GM19372 (cell line): Measurements from ENCODE around the gene SYT7.

Source experiments
- ATAC-seq: cut with Tn5 transposase; IDR thresholded peaks from one replicate; pipeline ENCODE4 v1.9.1; 2021; ENCODE audit warnings: mild to moderate bottlenecking, low read depth, moderate library complexity; ENCODE audit not compliant: unreplicated experiment

SYT7 gene

DNA sequence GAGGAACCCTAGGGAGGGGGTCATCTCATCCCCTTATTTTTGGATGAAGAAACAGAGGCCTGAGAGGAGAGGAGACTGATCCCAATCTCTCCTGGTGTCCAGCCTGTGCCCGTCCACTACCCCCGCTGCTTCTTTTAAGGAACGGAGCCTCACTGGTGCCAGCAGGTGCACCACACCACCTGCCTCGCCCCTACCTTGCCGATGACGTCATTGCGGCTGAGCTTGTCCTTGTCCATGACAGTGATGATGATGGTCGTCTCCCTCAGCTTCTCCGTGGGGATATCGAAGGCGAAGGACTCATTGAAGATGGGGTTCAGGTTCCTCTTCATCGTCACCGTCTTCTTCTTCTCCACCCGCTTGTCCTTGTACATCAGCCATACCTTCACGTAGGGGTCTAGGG lies 58.0 kb downstream of the SYT7 start:
- ATAC-seq: no peak

DNA sequence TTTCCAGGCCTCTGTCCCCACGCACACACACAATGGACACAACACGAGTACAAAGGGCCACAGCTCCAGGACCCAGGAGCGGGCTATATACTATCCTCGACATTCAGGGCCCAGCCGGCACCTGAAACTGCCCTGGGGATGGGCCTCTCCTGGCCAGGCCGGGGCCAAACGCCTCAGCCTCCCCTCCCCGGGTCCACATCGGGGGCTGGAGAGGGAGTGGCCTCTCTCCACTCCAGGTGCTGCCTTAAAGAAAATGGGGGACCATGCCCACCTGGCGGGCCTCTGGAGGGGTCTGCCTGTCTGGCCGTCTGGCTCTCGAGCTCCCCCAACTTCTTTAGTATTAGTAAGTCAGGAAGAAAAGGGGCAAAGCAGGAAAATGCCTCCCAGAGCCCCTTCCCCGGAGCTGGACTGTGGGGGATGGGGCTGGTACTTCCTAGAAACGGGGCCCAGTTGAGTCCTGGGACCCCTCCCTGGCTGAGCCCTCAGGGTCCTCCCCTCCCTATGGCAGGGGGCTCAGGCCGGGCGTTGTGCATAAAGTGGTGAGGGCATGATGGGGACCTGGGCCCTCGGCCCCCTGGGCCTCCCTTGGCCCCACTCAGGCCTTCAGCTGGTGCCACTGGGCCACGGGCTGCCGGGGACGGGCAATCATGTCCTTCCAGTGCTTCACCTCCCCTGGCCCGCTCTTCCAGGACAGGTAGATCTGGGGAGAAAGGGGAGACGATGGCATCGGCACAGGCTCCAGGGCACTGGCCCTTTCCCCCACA lies 62.7 kb downstream of the SYT7 start:
- no peak for ATAC-seq

DNA sequence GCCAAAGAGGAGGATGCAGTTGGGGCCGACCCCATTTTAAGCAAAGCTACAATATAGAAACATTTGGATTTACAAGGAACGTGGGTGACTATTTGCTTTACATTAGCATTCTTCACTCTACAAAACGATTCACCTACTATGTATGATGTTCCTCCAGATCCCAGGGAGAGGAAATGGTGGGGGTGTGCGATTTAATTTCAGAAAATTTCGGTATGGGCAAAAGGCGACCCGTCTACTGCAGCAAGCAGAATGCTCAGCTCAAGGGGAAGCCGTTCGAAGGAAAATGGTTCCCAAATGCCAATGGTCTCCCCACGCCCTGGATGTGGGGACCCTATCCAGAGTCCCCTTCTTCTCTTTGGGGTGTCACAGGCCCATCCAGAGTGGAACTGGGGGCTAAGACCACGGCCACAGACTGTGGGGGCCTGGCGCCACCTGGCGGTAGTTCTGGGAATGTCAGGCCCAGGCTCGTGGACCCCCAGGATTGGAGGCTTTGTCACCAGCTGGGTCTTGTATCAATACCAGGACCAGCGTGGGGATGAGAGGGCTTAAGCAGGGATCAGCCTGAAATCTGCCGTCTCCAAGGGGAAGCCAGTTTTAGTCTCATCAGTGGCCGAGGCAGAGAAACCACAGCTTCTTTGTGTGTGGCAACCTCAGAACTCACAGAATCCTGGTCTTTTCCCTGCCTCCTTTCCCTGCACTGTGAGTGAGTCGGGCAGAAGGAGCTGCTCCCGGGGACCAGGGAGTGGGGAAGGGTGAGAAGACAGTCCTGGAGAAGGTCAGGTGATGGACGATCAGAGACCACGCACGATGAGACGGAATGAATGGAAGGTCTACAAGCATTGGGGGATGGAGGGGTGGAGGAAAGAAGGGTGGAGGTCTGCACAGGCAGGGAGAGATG lies 64.0 kb downstream of the SYT7 start:
- no peak for ATAC-seq

DNA sequence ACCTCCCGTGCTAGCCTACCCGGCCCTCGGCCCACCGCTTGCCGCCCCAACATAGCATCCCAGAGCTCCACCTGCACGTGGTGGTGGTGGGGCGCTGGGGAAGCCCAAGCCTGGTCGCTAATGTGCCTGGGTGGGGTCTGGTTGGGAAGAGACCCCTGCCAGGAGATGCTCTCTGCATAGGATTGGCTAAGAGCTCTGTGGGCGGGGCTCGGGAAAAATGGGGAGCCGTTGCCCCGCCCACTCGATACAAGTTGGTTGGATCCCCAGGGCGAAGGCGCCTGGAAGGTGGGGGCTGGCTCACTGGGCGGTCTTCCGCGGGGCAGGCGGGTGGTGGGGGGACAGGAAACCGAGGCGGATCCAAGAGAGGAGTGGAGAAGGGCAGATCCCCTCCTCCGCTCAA lies 64.7 kb downstream of the SYT7 start:
- no peak for ATAC-seq

DNA sequence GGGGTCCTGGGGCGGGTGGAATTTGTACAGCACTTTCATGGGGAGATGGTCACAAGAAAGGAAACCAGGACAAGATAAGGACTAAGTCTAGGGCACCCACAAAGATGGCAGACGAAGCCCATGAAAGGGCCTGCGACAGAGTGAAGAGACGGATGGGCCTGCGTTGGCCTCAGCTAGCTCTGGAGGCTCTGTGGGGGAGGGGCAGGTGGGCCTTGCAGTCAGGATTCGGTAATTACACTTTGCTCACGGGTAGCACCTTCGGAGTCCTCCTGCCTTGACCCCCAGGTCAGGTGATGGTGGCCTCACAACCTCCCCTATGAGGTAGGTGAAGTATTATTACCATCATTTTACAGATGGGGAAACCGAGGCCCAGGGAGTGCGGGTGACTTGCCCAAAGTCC lies 65.2 kb downstream of the SYT7 start:
- ATAC-seq: no peak

DNA sequence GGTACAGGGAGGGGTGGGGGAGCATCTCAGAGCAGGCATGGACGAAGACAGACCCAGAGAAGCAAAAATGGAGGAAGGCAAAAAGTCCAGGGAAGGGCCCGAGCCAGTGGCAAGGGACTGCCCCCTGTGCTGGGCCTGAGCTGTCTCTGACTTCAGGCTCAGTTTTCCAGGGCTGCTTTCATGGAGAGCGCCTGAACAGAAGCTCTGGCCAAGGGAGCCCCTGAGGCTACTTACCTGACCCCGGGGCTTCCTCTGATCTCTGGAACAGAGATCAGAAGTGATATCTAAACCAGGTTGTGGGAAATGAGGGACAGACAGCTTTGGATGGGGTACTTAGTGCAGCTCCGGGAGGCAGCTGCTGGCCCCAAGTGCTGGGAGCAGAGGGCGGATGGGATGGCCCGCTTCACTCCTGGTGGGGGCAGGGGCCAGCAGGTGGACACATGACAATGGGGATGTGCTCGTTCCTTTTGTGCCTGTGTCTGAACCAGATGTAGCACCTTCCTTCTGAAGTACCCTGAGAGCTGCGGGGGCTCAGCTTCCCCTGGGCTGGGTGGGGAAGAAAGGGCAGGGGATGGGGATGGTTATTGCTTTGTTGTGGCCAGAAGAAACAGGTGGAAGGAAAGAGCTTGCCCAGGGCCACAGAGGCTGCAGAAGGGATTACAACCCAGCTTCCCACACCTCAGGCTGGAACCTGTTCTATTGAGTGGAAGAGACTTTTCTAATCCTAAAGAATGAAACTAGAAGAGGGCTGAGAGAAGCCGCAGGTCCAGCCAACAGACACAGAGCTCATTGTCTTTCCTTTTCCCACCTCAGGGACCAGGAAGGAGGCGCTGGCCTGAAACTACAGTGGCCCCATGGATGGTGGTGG lies 66.6 kb downstream of the SYT7 start:
- no peak for ATAC-seq

DNA sequence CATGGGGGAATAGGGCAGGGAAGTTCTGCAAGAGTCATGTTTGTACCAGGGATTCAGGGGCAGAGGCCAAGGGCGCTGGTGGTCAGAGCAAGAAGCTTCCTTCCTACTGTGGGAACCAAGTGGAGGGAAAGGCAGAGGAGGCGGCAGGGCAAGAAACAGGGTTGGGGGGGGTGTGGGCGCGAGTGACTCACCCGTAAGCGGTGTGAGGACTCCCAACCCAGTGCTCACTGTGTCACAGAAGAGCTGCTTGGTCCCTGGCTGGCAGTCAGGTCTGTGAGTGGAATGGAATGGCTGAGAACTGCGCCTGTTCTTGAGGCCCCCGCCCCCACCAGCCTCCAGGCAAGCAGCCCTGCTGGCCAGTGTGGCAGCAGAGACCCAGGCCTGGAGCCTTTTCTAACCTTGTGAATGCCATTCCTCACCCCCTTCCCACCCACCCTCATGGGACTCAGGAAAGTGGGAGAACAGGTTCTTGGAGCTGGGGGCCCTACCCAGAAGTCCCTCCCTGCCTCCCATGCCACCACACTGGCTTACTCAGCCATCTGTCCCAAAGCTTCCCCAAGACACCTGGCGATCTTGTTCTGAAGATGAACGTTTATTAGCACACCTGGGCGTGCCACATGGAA lies 67.6 kb downstream of the SYT7 start:
- no peak for ATAC-seq

DNA sequence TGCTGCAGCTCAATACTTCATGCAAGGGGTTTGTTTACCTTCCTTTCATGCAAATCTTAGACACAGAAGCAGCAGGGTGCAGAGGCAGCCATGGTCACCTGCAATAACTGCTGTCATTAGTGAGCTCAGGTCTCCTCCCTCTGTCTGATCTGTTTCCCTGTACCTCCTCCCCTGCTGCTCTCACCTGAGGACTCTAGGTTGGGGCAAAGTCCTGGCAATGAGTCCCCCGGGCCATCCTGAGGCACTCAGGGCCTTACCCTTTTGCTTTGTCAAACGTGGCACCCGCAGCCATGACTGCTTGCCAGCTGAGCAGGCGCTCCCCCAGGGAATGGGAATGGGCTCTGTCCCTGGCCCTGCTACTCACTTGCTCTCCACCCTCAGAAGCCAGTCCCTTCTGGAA lies 68.4 kb downstream of the SYT7 start:
- ATAC-seq: no peak

DNA sequence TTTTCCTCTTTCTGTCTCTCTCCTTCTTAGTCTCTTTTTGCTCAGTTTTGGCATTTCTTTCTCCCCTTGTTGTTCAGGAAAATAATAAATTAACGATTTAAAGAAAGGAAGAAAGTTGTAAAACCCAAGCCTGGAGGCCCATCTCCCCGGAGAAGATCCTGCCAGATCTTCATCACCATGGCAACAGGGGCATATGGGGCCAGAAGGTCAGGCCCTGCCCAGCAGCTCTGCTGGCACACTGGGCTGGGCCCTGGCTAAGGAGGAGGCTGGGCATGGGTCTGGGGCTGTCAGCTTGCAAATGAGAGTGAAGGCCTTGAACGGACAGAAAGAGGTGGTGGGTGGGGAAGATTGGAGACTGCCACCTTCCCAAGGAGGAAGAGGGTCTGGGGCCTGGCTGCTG lies 69.5 kb downstream of the SYT7 start:
- ATAC-seq: no peak

DNA sequence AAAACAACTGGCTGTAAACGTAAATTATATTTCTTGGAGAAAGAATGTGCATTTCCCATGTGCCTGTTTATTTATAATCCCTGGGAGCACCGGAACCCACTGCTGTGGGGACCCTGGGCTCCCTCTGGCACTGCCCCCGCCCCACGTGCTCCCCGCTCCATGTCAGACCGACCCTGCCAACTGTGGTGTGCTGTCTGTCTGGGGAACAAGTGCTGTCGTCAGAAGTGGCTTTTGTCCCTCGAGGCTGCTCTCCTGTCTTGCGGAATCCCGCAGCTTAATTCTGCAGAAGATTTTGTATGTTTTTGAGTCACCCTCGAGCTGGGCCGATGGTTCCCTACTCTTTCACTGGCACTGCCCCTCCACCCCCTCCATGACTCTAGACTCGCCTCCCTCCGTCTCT lies 69.9 kb downstream of the SYT7 start:
- no peak for ATAC-seq

DNA sequence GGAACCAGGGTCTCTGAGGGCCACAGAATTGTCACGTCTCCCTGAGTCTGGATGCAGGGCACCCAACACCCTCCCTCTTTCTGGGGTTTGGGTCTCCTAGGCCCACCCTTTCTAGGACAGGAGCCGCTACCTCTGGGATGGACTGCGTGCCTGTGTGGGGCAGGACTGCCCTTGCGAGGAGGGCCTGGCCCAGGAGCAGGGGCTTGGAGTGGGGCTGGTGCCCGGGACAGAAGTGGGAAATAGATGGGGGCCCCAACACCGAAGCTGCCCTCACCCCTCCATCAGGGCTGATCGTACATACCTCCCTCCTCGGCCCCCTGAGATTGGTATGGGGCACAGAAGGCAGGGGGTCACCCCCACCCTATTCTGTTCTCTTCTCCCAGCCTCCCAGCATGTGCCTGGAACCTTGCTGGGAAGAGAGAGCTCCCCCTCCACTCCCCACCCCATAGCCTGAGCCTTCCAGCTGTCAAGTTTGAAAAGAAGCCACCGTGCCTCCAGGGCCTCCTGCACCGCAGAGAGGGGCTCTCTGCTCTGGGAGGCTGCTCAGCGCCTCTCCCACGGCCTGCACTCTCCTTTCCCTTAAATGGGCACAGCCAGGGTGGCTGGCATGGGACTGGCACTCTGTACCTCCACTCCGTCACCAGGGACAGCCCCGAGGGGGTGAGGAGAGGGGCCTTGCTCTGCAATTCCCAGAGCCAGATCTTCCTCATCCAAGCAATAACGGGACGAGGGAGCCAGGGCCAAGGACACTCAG lies 70.5 kb downstream of the SYT7 start:
- ATAC-seq: no peak

DNA sequence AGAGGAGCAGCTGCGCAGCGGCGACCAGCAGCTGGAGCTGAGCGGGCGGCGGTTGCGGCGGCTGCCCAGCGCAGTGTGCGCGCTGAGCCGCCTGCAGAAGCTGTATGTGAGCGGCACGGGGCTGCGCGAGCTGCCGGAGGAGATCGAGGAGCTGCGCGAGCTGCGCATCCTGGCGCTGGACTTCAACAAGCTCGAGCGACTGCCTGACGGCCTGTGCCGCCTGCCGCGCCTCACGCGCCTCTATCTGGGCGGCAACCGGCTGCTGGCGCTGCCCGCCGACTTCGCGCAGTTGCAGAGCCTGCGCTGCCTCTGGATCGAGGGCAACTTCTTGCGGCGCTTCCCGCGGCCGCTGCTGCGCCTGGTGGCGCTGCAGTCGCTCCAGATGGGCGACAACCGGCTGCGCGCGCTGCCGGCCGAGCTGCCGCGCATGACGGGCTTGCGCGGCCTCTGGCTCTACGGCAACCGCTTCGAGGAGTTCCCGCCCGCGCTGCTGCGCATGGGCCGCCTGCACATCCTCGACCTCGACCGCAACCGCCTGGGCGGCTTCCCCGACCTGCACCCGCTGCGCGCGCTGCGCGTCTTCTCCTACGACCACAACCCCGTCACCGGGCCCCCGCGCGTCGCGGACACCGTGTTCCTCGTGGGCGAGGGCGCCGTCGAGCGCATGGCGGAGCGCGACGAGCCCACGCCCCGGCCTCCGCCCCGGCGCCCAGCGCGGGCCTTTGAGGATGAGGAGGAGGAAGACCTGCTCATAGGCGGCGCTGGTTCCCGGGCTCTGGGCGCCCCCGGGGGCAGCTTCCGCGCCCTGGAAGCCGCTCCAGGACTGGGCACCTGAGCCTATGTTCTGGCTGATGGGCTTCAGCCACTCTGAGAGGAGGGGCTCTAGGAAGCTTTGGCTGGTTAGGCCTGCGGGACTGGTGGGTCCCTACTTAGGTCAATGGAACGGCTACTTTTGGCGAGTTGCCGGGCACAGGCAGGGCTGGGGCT lies 71.5 kb downstream of the SYT7 start:
- peak; percentile 68 for ATAC-seq

DNA sequence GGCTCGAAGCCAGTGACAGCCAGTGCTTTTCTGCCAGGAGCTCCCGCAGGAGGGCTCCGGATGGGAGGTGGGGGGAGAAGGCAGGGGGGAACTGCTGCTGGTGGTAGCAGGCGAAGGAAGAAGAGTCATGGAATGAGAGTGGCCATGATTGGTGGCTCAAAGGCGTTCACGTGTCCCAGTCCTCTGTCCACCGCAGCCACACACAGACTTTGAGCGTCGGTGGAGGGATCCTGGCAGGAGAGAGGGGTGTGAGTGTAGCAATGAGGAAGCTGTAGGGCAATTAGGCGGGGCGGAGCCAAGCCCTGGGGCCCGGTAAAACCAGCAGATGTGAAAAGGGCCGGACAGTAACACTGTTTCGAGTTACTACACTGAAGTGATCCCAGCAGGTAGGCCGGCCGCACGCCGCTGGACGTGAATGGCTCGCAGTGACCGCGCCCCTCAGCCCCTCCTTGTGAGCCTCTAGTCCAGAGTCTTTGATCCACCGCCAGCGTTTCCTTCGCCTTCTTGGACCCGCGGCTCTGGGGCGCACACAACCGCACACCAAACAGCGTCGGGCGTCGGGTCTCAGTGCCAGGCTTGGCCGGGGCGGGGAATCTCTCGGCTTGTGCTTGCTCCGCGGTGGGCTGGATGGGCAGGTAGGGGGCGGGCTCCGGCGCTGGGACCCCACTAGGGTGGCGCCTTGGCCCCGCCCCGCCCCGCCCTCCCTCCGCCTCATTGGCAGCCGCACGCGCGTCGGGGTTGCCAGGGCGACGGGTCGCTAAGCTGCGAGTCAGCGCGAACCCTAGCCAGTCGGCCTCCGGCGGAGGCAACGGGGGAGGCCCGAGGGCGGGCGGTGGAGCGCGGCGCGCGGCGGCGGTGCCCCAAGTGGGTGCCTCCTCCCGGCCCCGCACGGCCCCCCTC lies 72.7 kb downstream of the SYT7 start, which contains the start of gene LRRC10B:
Gene LRRC10B, plus strand, starts transcription at position 788 of the 900 bp plus-strand sequence. CDS start 250 bp downstream, outside the sequence.
- peak; percentile 34 for ATAC-seq

DNA sequence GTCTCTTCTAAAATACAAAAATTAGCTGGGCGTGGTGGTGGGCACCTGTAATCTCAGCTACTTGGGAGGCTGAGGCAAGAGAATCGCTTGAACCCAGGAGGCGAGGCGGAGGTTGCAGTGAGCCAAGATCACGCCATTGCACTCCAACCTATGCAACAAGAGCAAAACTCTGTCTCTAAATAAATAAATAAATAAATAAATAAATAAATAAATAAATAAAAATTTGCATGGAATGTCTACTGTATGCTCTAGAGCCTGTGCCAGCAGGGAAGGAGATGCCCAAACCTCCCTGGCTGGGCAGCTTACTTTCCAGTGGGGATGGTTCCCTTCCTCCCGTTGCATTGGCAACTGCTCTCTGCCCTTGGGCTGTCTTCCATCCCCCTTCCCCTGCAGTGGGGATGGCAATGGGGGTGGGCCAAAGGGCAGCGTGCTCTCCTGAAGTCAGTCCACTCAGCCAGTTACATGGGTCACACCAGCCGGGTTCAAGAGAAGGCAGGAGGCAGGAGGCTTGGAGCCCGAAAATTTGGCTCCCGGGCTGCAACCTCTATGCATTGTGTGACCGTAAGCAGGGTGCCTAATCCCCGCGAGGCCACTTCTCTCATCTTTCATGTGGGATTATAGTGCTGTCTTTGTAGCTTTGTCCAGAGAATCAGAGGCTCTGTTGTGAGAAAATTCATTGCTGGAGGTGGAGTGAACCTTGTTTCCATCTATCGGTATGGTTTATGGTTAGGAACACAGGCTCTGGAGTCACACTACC lies 73.7 kb downstream of the SYT7 start:
- ATAC-seq: no peak

DNA sequence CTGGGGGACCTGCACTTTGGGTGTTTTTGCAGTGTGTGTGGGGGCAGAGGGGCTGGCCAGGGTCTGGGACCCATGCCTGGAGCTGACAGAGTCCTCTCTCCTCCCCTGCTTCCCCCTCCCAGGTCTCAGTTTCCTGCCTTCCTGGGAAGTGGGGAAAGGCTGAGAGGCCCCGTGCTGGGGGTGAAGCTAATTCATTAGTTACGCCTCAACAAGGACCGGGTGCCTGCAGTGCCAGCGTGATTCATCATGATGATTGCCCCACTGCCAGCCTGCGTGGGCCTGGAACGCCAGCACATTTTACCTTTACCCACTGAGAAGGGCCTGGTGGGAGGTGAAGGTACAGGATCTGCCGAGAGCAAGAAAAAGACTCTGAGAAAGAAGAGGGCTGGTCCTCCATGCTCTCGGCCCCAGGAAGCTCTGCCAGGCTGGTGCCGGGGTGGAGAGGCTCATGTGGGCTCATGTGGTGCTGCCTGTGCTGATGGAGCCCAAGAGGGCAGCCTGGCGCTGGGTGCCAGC lies 75.2 kb downstream of the SYT7 start:
- ATAC-seq: no peak

DNA sequence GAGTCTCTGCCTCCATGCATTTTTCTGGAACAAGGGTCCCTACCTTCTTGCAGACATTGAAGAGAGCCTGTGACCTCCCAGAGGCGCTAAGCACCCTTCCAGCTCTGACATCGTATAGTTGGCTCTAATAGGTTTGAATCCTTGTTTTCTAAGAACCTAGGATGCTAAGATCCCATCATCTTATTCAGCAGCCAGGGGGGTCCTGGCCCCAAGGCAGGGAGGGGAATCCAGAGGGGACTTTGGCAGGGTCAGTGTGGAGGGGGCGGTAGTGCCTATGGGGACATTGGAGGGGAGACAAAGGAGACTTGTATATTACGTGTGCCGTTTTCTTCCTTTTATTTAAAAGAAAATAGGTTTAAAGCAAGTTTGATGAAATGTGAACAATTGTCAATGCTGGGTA lies 75.8 kb downstream of the SYT7 start:
- no peak for ATAC-seq
